ENCODE results near the gene TMEM203.

Gene TMEM203

DNA sequence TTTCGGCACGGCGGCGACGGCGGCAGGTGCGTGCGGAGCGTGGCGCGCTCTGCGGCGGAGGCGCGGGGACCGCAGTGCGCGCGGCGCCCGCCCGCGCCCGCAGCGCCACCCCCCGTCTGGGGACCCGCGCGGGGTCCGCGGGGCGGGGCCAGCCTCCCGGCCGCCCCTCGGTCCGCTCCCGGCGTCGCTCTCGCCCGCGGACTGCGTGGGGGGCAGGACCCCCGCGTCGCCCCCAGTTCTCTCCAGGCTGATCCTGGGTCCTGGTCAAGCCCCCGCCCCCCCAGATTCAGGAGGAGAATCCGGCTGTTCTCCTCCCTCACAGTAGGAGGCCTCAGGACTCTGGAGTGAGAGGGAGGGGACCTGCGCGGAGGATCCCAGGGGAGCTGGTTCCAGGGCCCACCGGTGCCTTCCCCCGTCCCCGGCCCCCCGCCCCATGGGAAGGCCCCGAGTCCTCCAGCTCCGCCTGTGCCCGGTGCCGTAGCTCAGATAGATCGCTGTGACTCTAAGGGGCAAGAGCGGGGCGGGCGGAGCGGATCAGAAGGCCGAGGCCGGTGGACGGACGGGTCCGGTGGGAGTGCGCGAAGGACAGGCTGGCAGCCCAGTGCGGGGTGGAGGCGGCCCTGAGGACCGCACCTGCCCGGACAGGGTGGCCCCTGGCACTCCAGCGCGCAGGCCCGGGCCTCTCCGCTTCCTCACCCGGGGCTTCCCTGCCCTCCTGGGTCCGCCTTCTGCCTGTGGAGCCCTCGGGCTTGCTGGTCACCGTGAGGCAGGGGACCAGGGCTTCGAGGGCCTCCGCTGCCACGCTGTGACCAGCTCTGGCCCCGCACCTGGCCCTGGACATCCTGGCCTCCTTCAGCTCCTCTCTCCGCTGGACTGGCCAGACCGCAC is 17.0 kb upstream of the TMEM203 start, which contains the start of gene RNF208:
Gene RNF208, minus strand, starts transcription at position 51 of the 888 bp plus-strand sequence. CDS start 1,028 bp downstream, outside the sequence.
- TF ChIP-seq ZBTB7A (IDR thresholded peaks at IDR 0.05; ENCODE audit: low read depth), result peak; percentile 62; the same call in 1 of the 2 replicates
- TF ChIP-seq TEAD4 (IDR thresholded peaks at IDR 0.05), result no peak

GRCh38 chr9:137221506-137222111 is 16.2 kb upstream of the TMEM203 start:
- TF ChIP-seq ZBTB7A (IDR thresholded peaks at IDR 0.05; ENCODE audit: low read depth), result no peak
- TF ChIP-seq TEAD4 (IDR thresholded peaks at IDR 0.05), result no peak
- no peak for TF ChIP-seq TAF1 (IDR thresholded peaks at IDR 0.05; ENCODE audit: low read depth)
- no peak for TF ChIP-seq EP300 (IDR thresholded peaks at IDR 0.05; ENCODE audit: borderline replicate concordance)
- TF ChIP-seq, protein P1, sequence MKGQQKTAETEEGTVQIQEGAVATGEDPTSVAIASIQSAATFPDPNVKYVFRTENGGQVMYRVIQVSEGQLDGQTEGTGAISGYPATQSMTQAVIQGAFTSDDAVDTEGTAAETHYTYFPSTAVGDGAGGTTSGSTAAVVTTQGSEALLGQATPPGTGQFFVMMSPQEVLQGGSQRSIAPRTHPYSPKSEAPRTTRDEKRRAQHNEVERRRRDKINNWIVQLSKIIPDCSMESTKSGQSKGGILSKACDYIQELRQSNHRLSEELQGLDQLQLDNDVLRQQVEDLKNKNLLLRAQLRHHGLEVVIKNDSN (IDR thresholded peaks at IDR 0.05), result no peak
- no peak for TF ChIP-seq TCF12 (IDR thresholded peaks at IDR 0.05; ENCODE audit: low read depth)
- TF ChIP-seq CREB1 (IDR thresholded peaks at IDR 0.05; ENCODE audit: low read depth), result no peak
- TF ChIP-seq CEBPB (IDR thresholded peaks at IDR 0.05), result no peak

DNA sequence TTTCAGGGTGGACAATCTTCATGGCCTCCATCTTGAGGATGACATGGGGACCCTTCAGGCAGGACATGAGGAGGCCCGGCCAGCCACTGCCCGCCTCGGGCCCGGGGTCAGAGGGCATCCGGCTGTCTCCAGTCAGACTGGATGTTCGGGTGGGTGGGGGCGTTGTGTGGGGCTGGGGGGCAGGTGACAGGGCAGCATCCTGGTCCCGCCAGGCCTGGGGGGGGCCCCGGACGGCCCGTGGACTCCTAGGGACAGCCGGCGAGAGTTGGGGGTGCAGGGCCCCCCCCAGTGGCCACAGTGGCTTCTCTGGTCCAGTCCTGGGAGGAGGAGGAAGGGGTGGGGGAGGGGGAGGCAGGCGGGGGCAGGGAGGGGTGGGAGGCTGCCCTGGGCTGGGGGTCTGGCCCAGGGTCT is 15.7 kb upstream of the TMEM203 start:
- TF ChIP-seq CEBPB (IDR thresholded peaks at IDR 0.05) (no peak), CREB1 (IDR thresholded peaks at IDR 0.05; ENCODE audit: low read depth) (no peak), NFIC (IDR thresholded peaks at IDR 0.05) (no peak), TCF12 (IDR thresholded peaks at IDR 0.05; ENCODE audit: low read depth) (no peak), TAF1 (IDR thresholded peaks at IDR 0.05; ENCODE audit: low read depth) (no peak), FOXM1 (IDR thresholded peaks at IDR 0.05; ENCODE audit: borderline replicate concordance, low read depth) (no peak), ZBTB7A (IDR thresholded peaks at IDR 0.05; ENCODE audit: low read depth) (no peak), REST (IDR thresholded peaks at IDR 0.05; ENCODE audit: low read depth) (no peak), EGR1 (IDR thresholded peaks at IDR 0.05) (no peak), EP300 (IDR thresholded peaks at IDR 0.05; ENCODE audit: borderline replicate concordance) (no peak), YY1 (IDR thresholded peaks at IDR 0.05; ENCODE audit: low read depth) (no peak)
- TF ChIP-seq, protein P2, sequence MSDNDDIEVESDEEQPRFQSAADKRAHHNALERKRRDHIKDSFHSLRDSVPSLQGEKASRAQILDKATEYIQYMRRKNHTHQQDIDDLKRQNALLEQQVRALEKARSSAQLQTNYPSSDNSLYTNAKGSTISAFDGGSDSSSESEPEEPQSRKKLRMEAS (IDR thresholded peaks at IDR 0.05), result no peak
- TF ChIP-seq, protein P1 (IDR thresholded peaks at IDR 0.05), result no peak

DNA sequence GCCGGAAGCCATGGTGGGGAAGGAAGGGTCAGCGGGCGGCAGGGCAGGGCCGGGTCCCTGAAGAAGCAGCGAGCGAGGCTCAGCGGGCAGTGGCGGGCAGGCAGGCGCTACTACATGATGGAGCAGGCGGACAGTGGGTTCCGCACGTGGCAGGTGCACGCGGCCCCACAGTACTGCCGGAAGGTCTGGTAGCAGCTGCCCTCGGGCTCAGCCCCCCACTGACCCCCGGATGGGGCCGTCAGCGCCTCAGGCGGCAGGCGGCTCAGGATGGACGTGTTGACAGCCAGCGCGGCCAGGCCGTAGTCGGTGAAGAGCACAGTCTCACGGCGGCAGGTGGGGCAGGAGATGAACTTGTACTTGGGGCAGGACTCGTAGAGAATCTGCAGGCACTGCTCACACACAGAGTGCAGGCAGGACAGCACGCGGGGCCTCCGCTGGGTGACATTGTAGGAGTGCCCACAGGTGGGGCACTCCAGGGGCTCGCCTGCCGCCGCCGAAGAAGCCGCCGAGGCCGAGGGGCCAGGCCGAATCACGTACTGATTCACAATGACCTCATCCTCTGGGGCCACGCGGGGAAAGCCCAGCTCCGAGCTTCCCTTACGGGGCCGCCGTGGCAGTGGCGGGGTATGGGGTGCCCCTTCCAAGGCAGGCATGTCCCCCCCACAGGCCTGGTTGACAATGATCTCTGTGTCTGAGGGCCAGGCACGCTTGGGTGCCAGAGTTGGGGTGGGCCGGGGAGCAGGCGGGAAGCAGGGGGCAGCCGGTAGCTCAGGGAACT is 15.1 kb upstream of the TMEM203 start:
- TF ChIP-seq YY1 (IDR thresholded peaks at IDR 0.05; ENCODE audit: low read depth), result no peak

DNA sequence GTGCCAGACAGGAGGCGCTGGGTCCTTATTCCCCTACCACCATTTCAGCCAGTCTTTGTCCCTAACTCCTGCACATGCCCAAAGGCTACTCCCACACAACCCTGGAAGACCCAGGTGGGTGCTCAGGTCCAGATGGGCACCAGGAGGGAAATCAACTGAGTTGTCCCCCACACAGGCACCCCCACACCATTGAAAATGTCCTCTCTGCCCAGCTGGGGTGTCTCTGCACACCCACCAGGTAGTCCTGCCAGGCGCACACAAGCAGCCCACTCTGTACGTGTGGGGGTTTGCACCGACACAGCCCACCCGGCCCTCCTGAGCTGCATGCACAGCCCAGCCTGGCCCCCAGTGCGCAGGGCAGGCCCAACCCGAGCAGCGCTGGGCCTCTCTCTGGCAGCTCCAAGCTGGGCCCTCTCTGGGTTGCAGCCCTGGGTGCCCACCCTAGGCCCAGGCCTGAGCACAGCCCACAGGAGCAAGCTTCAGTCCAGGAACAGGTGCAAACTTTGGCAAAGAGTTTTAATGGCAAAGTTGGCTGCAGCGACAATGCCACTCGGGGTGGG is 14.4 kb upstream of the TMEM203 start:
- TF ChIP-seq REST (IDR thresholded peaks at IDR 0.05; ENCODE audit: low read depth) (no peak), RAD21 (IDR thresholded peaks at IDR 0.05; ENCODE audit: low read depth) (no peak), TEAD4 (IDR thresholded peaks at IDR 0.05) (no peak), TCF12 (IDR thresholded peaks at IDR 0.05; ENCODE audit: low read depth) (no peak), EGR1 (IDR thresholded peaks at IDR 0.05) (no peak), CEBPB (IDR thresholded peaks at IDR 0.05) (no peak), EP300 (IDR thresholded peaks at IDR 0.05; ENCODE audit: borderline replicate concordance) (no peak), NFIC (IDR thresholded peaks at IDR 0.05) (no peak), FOXM1 (IDR thresholded peaks at IDR 0.05; ENCODE audit: borderline replicate concordance, low read depth) (no peak), ZBTB7A (IDR thresholded peaks at IDR 0.05; ENCODE audit: low read depth) (no peak), TAF1 (IDR thresholded peaks at IDR 0.05; ENCODE audit: low read depth) (no peak), CREB1 (IDR thresholded peaks at IDR 0.05; ENCODE audit: low read depth) (no peak)
- TF ChIP-seq, protein P1 (IDR thresholded peaks at IDR 0.05), result no peak
- TF ChIP-seq, protein P2 (IDR thresholded peaks at IDR 0.05), result no peak

Data from Ishikawa (cell line).